Esophagus muscularis mucosa (tissue), 4 donors: ENCODE data around the gene C5orf58. TPM values are rescaled to one million over a fixed set of nuclear protein-coding genes. Genes with fewer than 3 reads are reported as not detected.

ENCODE experiments used
- DNase-seq: peaks from one replicate; pipeline ENCODE4 v3.0.0-alpha.2; 2017; ENCODE audit errors: extremely low spot score
- H3K27ac ChIP-seq, 4 donors: fragments of 200-600 bp; sonication (generic); replicated peaks in 1 of 4; 1 replicate in 3 of 4; 2 replicates in 1 of 4; pipeline ENCODE4 v1.5.1; 2016 to 2019; ENCODE audit warnings: mild to moderate bottlenecking in 1 of 4
- H3K27me3 ChIP-seq, 4 donors: fragments of 200-600 bp; sonication (generic); one replicate each; pipeline versions ENCODE4 v1.5.1 to v1.6.0; 2016 to 2019
- H3K36me3 ChIP-seq, 4 donors: fragments of 200-600 bp; sonication (generic); one replicate each; pipeline ENCODE4 v1.5.1; 2016 to 2019
- H3K4me1 ChIP-seq, 4 donors: fragments of 200-600 bp; sonication (generic); one replicate each; pipeline ENCODE4 v1.5.1; 2016 to 2019
- H3K4me3 ChIP-seq, 4 donors: fragments of 200-600 bp; sonication (generic); 1 replicate in 2 of 4; 2 replicates in 2 of 4; pipeline ENCODE4 v1.5.1; 2016 to 2019; ENCODE audit warnings: mild to moderate bottlenecking in 4 of 4, moderate library complexity in 1 of 4
- H3K9me3 ChIP-seq, 4 donors: fragments of 200-600 bp; sonication (generic); 1 replicate in 3 of 4; 2 replicates in 1 of 4; pipeline ENCODE4 v1.5.1; 2016 to 2019
- EP300 ChIP-seq: sonication (generic); formaldehyde crosslinking; IDR thresholded peaks from one replicate; pipeline ENCODE4 v1.6.1; 2017; ENCODE audit warnings: antibody characterized with exemption
- POLR2A ChIP-seq: fragments of 450-650 bp; IDR thresholded peaks from one replicate; pipeline ENCODE4 v1.6.1; 2017; ENCODE audit warnings: antibody characterized with exemption, moderate library complexity, mild to moderate bottlenecking, low read depth
- POLR2AphosphoS5 ChIP-seq, 2 donors: sonication (generic); formaldehyde crosslinking; IDR thresholded peaks; one replicate each; pipeline ENCODE4 v1.6.1; 2017; ENCODE audit warnings: antibody characterized with exemption in 2 of 2
- WGBS: methylation state at CpG from one replicate; pipeline ENCODE4 v1.1.5; 2018; 5-methylcytosine and 5-hydroxymethylcytosine counted together
- intact Hi-C: fragments of 100-400 bp; cut with DNase I; formaldehyde crosslinking; loops from one replicate; pipeline ENCODE4 v1.15.1; 2023
- total RNA-seq, 4 donors: library from RNA; depleted of rRNA; stranded (reverse); fragments of >200 nt; gene quantifications; one replicate each; pipeline versions ENCODE4 v1.1.0 to v1.2.1, GENCODE V29; 2016
- TF ChIP-seq, protein P1 (sequence below), 3 experiments: fragments of 200-600 bp in 2 of 3; fragments of 450-650 bp in 1 of 3; sonication (generic) in 2 of 3; IDR thresholded peaks; one replicate each; pipeline ENCODE4 v1.5.1; 2017 to 2019; ENCODE audit warnings: antibody characterized with exemption in 3 of 3, mild to moderate bottlenecking in 2 of 3, moderate library complexity in 1 of 3

Gene C5orf58, protein sequence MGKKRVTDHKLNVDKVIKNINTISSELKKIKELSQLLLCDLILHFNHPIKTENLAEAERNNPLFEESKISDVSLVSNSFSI
- 1 to 10 TPM in 1 of 4 donors, not detected in 3; 6.5 TPM for total RNA-seq

- no peak for TF ChIP-seq POLR2A
- TF ChIP-seq EP300: no peak
- TF ChIP-seq POLR2AphosphoS5 (IDR thresholded peaks at IDR 0.05): no peak
- TF ChIP-seq, protein P1, sequence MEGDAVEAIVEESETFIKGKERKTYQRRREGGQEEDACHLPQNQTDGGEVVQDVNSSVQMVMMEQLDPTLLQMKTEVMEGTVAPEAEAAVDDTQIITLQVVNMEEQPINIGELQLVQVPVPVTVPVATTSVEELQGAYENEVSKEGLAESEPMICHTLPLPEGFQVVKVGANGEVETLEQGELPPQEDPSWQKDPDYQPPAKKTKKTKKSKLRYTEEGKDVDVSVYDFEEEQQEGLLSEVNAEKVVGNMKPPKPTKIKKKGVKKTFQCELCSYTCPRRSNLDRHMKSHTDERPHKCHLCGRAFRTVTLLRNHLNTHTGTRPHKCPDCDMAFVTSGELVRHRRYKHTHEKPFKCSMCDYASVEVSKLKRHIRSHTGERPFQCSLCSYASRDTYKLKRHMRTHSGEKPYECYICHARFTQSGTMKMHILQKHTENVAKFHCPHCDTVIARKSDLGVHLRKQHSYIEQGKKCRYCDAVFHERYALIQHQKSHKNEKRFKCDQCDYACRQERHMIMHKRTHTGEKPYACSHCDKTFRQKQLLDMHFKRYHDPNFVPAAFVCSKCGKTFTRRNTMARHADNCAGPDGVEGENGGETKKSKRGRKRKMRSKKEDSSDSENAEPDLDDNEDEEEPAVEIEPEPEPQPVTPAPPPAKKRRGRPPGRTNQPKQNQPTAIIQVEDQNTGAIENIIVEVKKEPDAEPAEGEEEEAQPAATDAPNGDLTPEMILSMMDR (IDR thresholded peaks at IDR 0.05): no peak
- H3K27ac ChIP-seq: no peak within 1 kb of the TSS
- H3K4me3 ChIP-seq: no peak within 1 kb of the TSS
- no peak for DNase-seq
- 88% methylated on average over 21 of the region's 27 CpGs for WGBS
- peaks cover 0 to 27% (median 14%) of the 10 kb centered on the region in 4 donors for H3K4me1 ChIP-seq
- H3K27me3 ChIP-seq: no peaks in the 10 kb centered on the region
- intact Hi-C loops: no loop called here
- no peaks in the 10 kb centered on the region for H3K9me3 ChIP-seq
- no peaks in the 10 kb centered on the region for H3K36me3 ChIP-seq
Observed at GRCh38 chr5:170232786-170233185, at the start of gene C5orf58. Gene C5orf58, plus strand, starts transcription at chr5:170232985. Its CDS starts 1,992 bp downstream, at chr5:170234977.

GRCh38 chr5:170183816-170184687, 48.7 kb upstream of the C5orf58 start:
- WGBS: 48% methylated on average over 12 of the region's 12 CpGs
- TF ChIP-seq EP300: no peak
- TF ChIP-seq, protein P1 (IDR thresholded peaks at IDR 0.05): peak; percentile 42 to 62 (median 48)
- no peak for TF ChIP-seq POLR2AphosphoS5 (IDR thresholded peaks at IDR 0.05)
- TF ChIP-seq POLR2A: no peak
- Histone ChIP-seq H3K9me3 (no peaks in the 10 kb centered on the region), H3K27me3 (no peaks in the 10 kb centered on the region), H3K36me3 (no peaks in the 10 kb centered on the region), H3K27ac (no peak overlapping the region), H3K4me1 (no peaks in the 10 kb centered on the region), H3K4me3 (no peak overlapping the region)
- DNase-seq: no peak
- intact Hi-C loops: loop anchor here (2.0 kb wide), 1 partner anchor 83 kb away; no protein-coding TSS in a partner anchor

DNA sequence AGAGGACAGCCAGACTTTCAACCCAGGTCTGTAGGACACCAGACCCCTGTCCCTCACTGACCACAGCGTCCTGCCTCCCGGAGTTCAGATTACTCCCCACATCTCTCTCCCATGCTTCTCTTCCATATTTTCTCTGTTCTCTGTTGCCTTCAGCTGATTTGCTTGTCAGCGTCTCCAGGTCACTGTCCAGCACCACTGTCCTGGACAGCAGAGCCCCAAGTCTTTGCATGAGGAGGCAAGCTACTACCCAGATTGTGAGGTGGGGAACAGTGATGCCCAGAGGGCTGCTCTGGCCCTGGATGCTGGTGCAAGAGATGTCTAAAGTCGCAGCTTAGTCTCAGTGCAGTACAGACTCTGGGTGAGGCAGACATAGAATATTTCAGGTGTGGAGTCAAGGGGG, 48.0 kb upstream of the C5orf58 start:
- no peaks in the 10 kb centered on the region for H3K4me1 ChIP-seq
- H3K27ac ChIP-seq: no peak overlapping the region
- H3K36me3 ChIP-seq: no peaks in the 10 kb centered on the region
- TF ChIP-seq, protein P1 (IDR thresholded peaks at IDR 0.05): no peak
- no peak for TF ChIP-seq POLR2A
- TF ChIP-seq POLR2AphosphoS5 (IDR thresholded peaks at IDR 0.05): no peak
- TF ChIP-seq EP300: no peak
- no peak overlapping the region for H3K4me3 ChIP-seq
- no peak for DNase-seq
- intact Hi-C loops: loop anchor here (2.0 kb wide), 1 partner anchor 84 kb away; no protein-coding TSS in a partner anchor
- H3K9me3 ChIP-seq: no peaks in the 10 kb centered on the region
- H3K27me3 ChIP-seq: no peaks in the 10 kb centered on the region
- 78% methylated on average over 4 of the region's 4 CpGs for WGBS

GRCh38 chr5:170186156-170186555, 46.6 kb upstream of the C5orf58 start:
- intact Hi-C loops: no loop called here

More at GRCh38 chr5:170186156-170186555, 46.6 kb upstream of the C5orf58 start:
- H3K27me3 ChIP-seq: no peaks in the 10 kb centered on the region
- no peak overlapping the region for H3K4me3 ChIP-seq
- no peak overlapping the region for H3K27ac ChIP-seq
- no peaks in the 10 kb centered on the region for H3K4me1 ChIP-seq
- no peaks in the 10 kb centered on the region for H3K9me3 ChIP-seq
- TF ChIP-seq POLR2AphosphoS5 (IDR thresholded peaks at IDR 0.05): no peak
- TF ChIP-seq, protein P1 (IDR thresholded peaks at IDR 0.05): no peak
- TF ChIP-seq POLR2A: no peak
- no peak for TF ChIP-seq EP300
- DNase-seq: no peak
- 73% methylated on average over 3 of the region's 3 CpGs for WGBS
- H3K36me3 ChIP-seq: no peaks in the 10 kb centered on the region
